Esophagus squamous epithelium (tissue), 5 donors: Measurements from ENCODE around the gene OSTM1. TPM values are rescaled to one million over a fixed set of nuclear protein-coding genes. Genes with fewer than 3 reads are reported as not detected.
A peak's percentile ranks its signal among the peaks of the same experiment; 100 is the strongest.

ENCODE experiments used
- DNase-seq: peaks from one replicate; lab custom pipeline; 2025; lab: John Stamatoyannopoulos, UW
- H3K27ac ChIP-seq, 4 donors: fragments of 200-600 bp; sonication (generic); one replicate each; pipeline ENCODE4 v1.5.1; 2016 to 2019; ENCODE audit warnings: mild to moderate bottlenecking in 1 of 4
- H3K27me3 ChIP-seq, 4 donors: fragments of 200-600 bp; sonication (generic); 1 replicate in 3 of 4; 2 replicates in 1 of 4; pipeline versions ENCODE4 v1.5.1 to v1.6.0; 2017 to 2021; ENCODE audit warnings: antibody characterized with exemption in 1 of 4
- H3K36me3 ChIP-seq, 3 donors: fragments of 200-600 bp; sonication (generic); one replicate each; pipeline ENCODE4 v1.5.1; 2016 to 2019
- H3K4me1 ChIP-seq, 3 donors: fragments of 200-600 bp; sonication (generic); one replicate each; pipeline ENCODE4 v1.5.1; 2017 to 2019
- H3K4me3 ChIP-seq, 4 donors: fragments of 200-600 bp; sonication (generic); 1 replicate in 3 of 4; 2 replicates in 1 of 4; pipeline ENCODE4 v1.5.1; 2016 to 2019; ENCODE audit warnings: mild to moderate bottlenecking in 2 of 4, moderate library complexity in 1 of 4
- H3K9me3 ChIP-seq, 3 donors: fragments of 200-600 bp; sonication (generic); one replicate each; pipeline ENCODE4 v1.5.1; 2016 to 2019
- POLR2A ChIP-seq, 4 donors: fragments of 450-650 bp; IDR thresholded peaks; one replicate each; pipeline ENCODE4 v1.6.1; 2017; ENCODE audit warnings: antibody characterized with exemption in 4 of 4, mild to moderate bottlenecking in 4 of 4, moderate library complexity in 3 of 4
- WGBS, 2 donors: methylation state at CpG; one replicate each; pipeline ENCODE4 v1.1.5; 2018; 5-methylcytosine and 5-hydroxymethylcytosine counted together
- intact Hi-C: fragments of 100-400 bp; cut with DNase I; formaldehyde crosslinking; loops from one replicate; pipeline ENCODE4 v1.15.0; 2022
- total RNA-seq, 4 donors: library from RNA; depleted of rRNA; stranded (reverse); fragments of >200 nt; gene quantifications; one replicate each; pipeline ENCODE4 v1.1.0, GENCODE V29; 2016
- TF ChIP-seq, protein P1 (sequence below), 6 experiments: fragments of 450-650 bp in 4 of 6; fragments of 200-600 bp in 2 of 6; sonication (generic) in 2 of 6; IDR thresholded peaks; one replicate each; pipeline ENCODE4 v1.5.1; 2016 to 2019; ENCODE audit warnings: antibody characterized with exemption in 6 of 6, mild to moderate bottlenecking in 4 of 6, moderate library complexity in 4 of 6
- donor health status: DM: yes; HTN: yes; CAD: no.

Gene OSTM1
- total RNA-seq, 4 donors from 2014 or later, result 12.6 to 27.1 (median 14.7) TPM

DNA sequence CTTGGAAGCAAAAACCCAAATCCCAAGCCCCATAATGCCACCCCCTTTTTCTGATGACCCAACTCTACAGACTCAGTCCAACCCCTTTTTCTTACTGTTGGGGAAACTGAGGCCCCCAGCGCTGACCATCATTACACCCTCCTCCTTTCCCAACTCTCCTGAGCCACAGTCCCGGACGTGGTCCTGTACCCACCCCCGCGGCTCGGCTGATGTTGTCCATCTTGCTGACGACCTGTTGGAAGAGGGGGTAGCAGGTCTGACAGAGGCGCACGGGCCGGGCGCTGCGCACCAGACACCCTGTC, 533 bp downstream of the OSTM1 start:
- intact Hi-C loops, result no loop called here
- no peak for DNase-seq

DNA sequence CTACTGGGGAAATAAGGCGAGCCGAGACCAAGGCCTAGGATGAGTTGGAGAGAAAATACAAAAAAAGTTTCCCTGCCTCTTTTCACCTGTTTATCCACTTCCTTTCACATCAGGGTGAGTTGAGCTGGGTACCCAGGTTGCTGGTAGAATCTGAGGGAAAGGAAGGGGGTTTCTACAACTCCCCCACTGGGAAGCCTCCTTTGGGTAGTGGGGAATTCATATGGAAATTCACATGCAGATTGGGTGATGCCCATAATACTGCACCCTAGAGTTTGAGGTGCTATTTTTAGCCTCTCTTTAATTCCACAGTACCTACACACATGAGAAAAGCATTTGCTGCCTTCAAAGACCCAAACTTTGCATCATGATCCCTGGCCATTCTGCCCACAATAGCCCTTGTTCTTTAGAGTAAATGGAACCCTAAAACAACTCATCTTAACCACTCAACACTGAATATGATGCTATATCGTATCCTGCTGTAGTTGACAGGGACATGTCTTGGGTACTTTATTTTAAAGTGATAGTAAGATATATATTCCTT, 2.7 kb downstream of the OSTM1 start:
- Histone ChIP-seq H3K9me3 (no peaks in the 10 kb centered on the region), H3K27ac (no peak overlapping the region), H3K27me3 (no peaks in the 10 kb centered on the region), H3K4me1 (peaks cover 11 to 37% (median 14%) of the 10 kb centered on the region in 3 donors), H3K36me3 (no peaks in the 10 kb centered on the region), H3K4me3 (no peak overlapping the region)
- TF ChIP-seq, protein P1, sequence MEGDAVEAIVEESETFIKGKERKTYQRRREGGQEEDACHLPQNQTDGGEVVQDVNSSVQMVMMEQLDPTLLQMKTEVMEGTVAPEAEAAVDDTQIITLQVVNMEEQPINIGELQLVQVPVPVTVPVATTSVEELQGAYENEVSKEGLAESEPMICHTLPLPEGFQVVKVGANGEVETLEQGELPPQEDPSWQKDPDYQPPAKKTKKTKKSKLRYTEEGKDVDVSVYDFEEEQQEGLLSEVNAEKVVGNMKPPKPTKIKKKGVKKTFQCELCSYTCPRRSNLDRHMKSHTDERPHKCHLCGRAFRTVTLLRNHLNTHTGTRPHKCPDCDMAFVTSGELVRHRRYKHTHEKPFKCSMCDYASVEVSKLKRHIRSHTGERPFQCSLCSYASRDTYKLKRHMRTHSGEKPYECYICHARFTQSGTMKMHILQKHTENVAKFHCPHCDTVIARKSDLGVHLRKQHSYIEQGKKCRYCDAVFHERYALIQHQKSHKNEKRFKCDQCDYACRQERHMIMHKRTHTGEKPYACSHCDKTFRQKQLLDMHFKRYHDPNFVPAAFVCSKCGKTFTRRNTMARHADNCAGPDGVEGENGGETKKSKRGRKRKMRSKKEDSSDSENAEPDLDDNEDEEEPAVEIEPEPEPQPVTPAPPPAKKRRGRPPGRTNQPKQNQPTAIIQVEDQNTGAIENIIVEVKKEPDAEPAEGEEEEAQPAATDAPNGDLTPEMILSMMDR (IDR thresholded peaks at IDR 0.05), result no peak
- no peak for TF ChIP-seq POLR2A (IDR thresholded peaks at IDR 0.05)
- WGBS, 2 donors, result 89 to 94% methylated on average over 3 of the region's 3 CpGs
- no peak for DNase-seq
- intact Hi-C loops, result no loop called here

More for the DNA sequence above, 533 bp downstream of the OSTM1 start:
- H3K4me1 ChIP-seq, result peaks cover 11 to 32% (median 14%) of the 10 kb centered on the region in 3 donors
- TF ChIP-seq POLR2A (IDR thresholded peaks at IDR 0.05), result no peak
- TF ChIP-seq, protein P1 (IDR thresholded peaks at IDR 0.05), result no peak
- no peaks in the 10 kb centered on the region for H3K27me3 ChIP-seq
- H3K4me3 ChIP-seq, result peak overlapping the region; percentile 98 to 100 (median 99)
- H3K27ac ChIP-seq, result peak overlapping the region; percentile 89 to 95 (median 90)
- WGBS, 2 donors, result 2 to 11% methylated on average over 1 to 10 of the region's 12 CpGs
- H3K9me3 ChIP-seq, result no peaks in the 10 kb centered on the region
- no peaks in the 10 kb centered on the region for H3K36me3 ChIP-seq

DNA sequence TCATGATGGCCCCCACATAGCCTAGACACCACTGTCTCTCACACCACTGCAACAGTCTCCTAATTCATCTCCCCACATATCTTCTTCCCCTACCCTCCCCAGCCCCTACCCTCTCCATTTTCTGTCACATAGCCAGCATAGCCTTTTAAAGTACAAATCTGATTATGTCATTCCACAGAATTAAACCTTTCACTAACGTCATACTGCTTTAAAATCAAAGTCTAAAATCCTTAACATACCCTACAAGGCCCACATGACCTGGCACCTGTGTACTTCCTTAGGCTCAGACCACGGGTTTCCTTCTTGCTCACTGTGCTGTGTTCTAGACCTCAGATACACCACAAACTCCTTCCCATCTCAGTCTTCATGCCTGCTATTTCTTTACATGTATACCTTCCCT, 5.9 kb downstream of the OSTM1 start:
- H3K36me3 ChIP-seq, result peaks cover 0 to 20% (median 0%) of the 10 kb centered on the region in 3 donors
- TF ChIP-seq, protein P1 (IDR thresholded peaks at IDR 0.05), result no peak
- no peak for TF ChIP-seq POLR2A (IDR thresholded peaks at IDR 0.05)
- no peak overlapping the region for H3K27ac ChIP-seq
- DNase-seq, result no peak
- 68 to 77% methylated on average over 2 of the region's 2 CpGs for WGBS, 2 donors
- H3K9me3 ChIP-seq, result no peaks in the 10 kb centered on the region
- H3K4me3 ChIP-seq, result no peak overlapping the region
- peaks cover 6 to 21% (median 8%) of the 10 kb centered on the region in 3 donors for H3K4me1 ChIP-seq
- H3K27me3 ChIP-seq, result no peaks in the 10 kb centered on the region
- intact Hi-C loops, result no loop called here

DNA sequence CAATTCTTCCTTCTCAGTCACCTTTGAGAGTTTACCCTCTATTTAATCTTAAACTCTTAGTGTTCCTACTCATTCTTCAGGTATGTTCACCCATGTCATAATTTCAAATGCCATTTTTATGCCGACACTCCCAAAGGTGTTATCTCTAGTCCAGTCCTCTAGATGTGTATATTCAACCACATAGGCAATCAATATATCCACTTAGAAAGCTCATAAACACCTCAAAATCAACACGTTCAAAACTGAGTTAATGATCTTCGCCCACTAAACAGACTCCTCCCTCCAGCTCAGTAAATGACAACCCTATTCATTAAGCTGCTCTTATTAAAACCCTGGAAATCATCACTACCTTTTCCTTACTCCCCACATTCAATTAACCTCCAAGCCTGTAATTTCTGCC, 6.4 kb downstream of the OSTM1 start:
- 88 to 92% methylated on average over 3 of the region's 3 CpGs for WGBS, 2 donors

DNA sequence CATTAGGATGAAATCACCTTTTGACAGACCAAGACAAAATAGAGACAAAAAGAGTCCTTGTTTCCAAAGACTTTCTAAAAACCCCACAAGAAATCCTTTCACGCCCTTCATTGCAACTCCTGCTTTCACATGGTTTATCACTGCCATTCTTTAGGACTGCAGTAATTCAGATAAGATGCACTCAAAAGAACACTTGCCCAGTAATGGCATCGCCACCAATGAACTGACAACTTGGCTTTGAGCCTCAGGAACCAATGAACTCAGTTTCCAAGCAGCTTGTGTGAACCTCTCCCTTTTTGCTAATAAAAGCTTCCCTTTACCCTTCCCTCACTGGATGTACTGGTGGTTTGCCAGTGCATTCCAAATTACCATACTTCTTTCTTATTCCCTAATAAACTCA, 21.8 kb downstream of the OSTM1 start:
- no peak overlapping the region for H3K27ac ChIP-seq
- intact Hi-C loops, result no loop called here
- no peak for DNase-seq
- TF ChIP-seq POLR2A (IDR thresholded peaks at IDR 0.05), result no peak
- TF ChIP-seq, protein P1 (IDR thresholded peaks at IDR 0.05), result no peak
- no peak overlapping the region for H3K4me3 ChIP-seq
- WGBS, 2 donors, result 91 to 100% methylated on average over 2 of the region's 2 CpGs
- H3K27me3 ChIP-seq, result no peaks in the 10 kb centered on the region
- H3K4me1 ChIP-seq, result no peaks in the 10 kb centered on the region
- peaks cover 0 to 74% (median 0%) of the 10 kb centered on the region in 3 donors for H3K36me3 ChIP-seq
- no peaks in the 10 kb centered on the region for H3K9me3 ChIP-seq

More for the DNA sequence above, 6.4 kb downstream of the OSTM1 start:
- no peak for TF ChIP-seq POLR2A (IDR thresholded peaks at IDR 0.05)
- TF ChIP-seq, protein P1 (IDR thresholded peaks at IDR 0.05), result no peak
- Histone ChIP-seq H3K27ac (no peak overlapping the region), H3K36me3 (peaks cover 0 to 25% (median 0%) of the 10 kb centered on the region in 3 donors), H3K4me3 (no peak overlapping the region), H3K27me3 (no peaks in the 10 kb centered on the region), H3K4me1 (peaks cover 2 to 16% (median 4%) of the 10 kb centered on the region in 3 donors), H3K9me3 (no peaks in the 10 kb centered on the region)
- no peak for DNase-seq
- intact Hi-C loops, result no loop called here
